ENCODE data around the gene TMEM37.
"Not testable (repeated sequence)": the region's sequence is repeated elsewhere in the genome, so short reads cannot be mapped to it uniquely, and the experiment has no call there.

The TMEM37 gene

GRCh38 chr2:119431155-119431975 lies at the start of gene TMEM37:
Gene TMEM37 (plus strand): TSS chr2:119431854. CDS start chr2:119431904, 50 bp downstream.
- peak in 1 of 2 donors; percentile 4 for DNase-seq (ENCODE audit: low read depth in 2 of 2)

DNA sequence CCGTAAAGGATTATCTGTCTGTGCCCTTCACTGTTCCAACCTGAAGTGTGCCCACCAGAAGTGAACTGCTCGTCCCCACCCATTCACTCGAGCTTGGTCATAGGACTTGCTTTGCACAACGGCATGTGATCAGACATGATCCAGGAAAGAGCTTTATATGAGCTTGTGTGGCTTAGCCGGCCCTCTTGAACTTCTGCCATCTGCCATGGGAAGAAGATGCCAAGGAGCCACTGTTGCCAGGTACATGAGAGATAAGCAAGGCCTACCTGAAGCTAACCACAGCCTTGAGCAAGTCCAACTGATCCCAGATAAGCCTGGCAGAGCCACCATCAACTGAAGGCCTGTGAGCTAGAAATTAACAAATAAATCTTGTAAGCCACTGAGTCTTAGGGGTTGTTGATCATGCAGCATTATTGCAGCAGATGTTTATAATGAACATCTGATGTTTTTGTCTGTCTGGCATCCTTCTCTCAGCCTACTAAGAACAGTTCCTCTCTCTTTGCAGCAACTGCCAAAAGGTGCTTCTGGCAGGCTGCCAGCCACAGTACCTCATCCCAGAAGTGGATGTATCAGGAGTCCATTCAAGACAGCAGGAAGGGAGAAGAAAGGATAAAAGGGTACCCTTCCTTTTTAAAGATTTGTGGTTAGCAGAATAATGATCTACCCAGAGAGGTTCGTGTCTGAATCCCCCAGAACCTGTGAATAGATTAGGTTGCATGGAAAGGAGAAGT lies 48.1 kb upstream of the TMEM37 start:
- DNase-seq (ENCODE audit: low read depth in 2 of 2), result no peak

- no peak for DNase-seq (ENCODE audit: low read depth in 2 of 2)
Measured at GRCh38 chr2:119384971-119385370, 46.7 kb upstream of the TMEM37 start.

DNA sequence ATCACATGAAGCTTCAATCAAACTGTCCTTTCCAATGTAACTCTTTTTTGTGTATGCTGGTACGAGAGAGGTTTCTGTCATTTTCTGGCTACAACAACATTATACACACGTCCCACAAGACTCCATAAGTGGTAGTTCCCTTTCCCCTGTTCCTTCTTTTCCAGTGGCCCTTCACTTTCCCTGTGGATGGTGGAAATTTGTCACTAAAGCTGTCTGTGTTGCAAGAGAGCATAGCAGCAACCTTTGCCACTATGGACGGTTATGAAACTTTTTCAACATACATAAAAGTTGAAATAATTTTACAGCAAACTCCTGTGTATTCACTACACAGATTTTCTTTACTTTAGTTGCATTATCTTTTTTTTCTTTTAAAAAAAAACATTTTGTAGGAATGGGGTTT lies 46.2 kb upstream of the TMEM37 start:
- DNase-seq (ENCODE audit: low read depth in 2 of 2), result no peak

GRCh38 chr2:119387381-119388129 lies 44.1 kb upstream of the TMEM37 start:
- peak in 1 of 2 donors; percentile 10 for DNase-seq (ENCODE audit: low read depth in 2 of 2)

GRCh38 chr2:119389615-119390306 lies 41.9 kb upstream of the TMEM37 start:
- DNase-seq (ENCODE audit: low read depth in 2 of 2), result no peak

DNA sequence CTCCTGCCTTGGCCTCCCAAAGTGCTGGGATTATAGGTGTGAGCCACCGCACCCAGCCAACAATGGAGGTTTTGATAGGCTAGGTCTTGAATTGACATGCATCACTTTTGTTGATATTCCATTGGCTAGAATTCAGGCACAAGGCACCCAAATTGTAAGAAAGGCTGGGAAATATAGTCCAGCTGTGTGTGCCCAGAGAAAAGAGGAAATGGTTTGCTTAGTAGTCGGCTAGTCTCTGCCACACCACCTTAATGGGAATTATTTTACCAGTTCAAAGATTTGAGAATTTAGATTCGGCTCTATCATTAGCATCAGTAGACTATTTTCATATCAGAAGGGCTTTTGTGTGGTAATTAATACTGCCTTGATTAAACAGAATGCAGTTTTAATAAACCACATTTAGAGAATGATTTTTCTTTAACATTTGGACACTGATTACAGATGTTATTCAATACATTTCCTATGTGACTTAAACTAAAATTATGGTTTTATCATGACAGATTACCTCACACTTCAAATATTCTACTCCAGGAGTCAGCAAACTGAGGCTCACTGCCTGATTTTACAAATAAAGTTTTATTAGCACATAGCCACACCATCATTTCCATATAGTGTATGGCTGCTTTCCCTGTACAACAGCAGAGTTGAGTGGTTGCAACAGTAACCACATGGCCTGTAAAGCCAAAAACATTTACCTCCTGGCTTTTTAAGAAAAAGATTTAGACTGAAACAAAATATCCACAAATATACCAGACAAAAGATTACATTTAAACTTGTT lies 37.5 kb upstream of the TMEM37 start:
- DNase-seq (ENCODE audit: low read depth in 2 of 2), result no peak

GRCh38 chr2:119397196-119397595 lies 34.5 kb upstream of the TMEM37 start:
- DNase-seq (ENCODE audit: low read depth in 2 of 2), result no peak

- no peak for DNase-seq (ENCODE audit: low read depth in 2 of 2)
Measured at GRCh38 chr2:119402106-119402505, 29.5 kb upstream of the TMEM37 start.

DNA sequence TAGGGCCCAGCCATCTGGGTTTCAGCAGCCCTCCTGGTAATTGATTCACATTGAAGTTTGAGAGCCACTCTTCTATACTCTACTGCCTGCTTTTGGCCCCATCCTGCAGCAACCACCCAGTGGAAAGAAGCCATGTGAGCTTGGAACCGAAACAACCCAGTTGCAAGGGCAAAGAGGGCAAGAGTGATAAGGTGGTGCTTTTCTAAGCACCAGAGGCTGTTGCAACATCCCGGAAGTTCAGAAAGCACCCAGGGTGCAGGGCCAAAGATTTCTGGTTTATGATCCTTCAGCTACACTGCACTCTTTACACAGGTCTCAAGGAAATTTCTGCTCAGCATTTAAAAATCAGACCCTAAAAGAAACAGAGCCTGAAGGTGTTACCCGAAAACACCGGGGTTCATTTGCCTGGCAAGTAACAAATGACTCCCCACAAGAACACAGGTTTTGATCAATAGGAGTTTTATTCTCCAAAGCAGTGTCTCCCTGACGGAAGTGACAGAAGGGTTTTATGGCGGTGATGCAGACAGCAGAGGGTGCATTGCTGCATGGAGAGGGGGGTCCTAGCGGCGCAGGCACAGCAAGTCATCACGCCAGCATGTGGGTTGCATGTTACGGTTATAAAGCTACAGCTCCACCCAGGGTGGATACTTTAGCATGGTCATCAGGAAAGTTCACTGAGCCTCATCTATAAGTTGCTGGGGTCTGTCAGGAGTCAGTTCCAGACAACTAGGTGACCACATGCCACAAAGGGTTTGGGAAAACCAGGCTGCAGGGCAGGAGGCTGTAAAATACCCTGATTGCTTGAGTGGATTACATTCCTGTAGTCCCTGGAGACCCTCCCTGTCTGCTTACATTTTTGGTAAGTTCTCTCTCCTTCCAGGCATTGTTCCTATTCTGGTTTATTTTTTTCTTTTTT lies 28.8 kb upstream of the TMEM37 start:
- DNase-seq (ENCODE audit: low read depth in 2 of 2), result no peak

GRCh38 chr2:119403618-119404017 lies 28.0 kb upstream of the TMEM37 start:
- DNase-seq (ENCODE audit: low read depth in 2 of 2), result not testable (repeated sequence)

GRCh38 chr2:119405151-119405550 lies 26.5 kb upstream of the TMEM37 start:
- DNase-seq (ENCODE audit: low read depth in 2 of 2), result no peak

DNA sequence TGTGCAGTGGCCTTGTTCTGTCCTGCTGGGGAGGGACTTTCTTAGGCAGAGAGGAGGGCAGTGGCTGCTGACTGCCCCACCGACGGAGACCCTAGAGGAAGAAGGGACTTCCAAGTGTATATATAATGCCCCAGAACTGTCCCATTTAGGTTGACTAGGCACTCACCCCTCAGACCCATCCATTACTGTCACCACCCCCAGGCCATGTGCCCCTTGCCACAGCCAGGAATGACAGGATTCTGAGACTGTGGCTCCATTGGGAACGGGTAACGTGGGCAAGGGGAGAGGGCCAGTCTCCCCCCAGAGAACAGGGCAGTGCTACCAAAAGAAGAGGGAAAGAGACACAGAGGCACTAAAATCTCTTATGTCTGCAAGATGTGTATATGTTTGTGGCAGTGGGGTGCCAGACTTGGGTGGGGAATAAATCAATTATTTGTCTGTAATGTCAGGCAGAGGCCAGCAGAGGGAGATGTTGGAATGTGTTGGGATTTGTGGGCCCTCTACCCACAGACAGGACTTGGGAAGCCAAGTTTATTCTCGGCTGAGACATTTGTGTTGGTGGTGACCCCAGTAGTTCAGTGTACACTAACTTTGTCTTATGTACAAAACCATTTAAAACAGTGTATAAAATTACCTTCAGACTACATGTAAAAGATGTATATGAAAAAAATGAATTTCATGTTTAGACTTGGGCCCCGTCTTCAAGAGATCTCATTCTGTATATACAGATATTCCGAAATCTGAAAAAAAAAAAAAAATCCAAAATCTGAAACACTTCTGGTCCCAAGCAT lies 24.0 kb upstream of the TMEM37 start:
- no peak for DNase-seq (ENCODE audit: low read depth in 2 of 2)

DNA sequence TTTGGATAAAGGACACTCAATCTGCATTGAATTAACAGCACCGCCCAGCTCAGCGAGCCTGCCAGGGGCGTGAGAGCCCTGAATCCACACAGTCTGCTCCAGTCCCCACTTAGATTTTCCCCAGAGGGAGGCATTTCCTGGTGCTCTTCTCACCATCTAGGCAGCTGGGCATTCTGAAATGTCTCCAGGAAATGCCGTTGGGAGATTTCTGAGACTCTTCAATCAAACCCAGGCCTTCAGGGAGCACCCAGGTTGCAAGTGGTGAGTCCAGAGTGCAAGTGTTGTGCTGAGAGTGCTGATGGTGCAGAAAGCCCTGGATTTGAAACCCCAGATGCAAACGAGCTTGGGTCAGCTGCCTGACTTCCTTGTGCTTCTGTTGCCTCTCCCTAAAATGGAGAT lies 23.4 kb upstream of the TMEM37 start:
- no peak for DNase-seq (ENCODE audit: low read depth in 2 of 2)

DNA sequence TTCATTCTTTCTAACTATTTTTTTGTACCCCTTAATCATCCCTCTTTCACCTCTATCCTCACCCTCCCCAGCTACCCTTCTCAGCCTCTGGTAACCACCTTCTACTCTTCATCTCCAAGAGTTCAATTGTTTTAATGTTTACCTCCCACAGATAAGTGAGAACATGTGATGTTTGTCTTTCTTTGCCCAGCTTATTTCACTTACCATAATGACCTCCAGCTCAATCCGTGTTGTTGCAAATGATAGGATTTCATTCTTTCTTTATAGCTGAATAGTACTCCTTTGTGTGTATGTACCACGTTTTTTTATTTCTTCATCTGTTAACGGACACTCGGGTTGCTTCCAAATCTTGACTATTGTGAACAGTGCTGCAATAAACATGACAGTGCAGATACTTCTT lies 22.1 kb upstream of the TMEM37 start:
- DNase-seq (ENCODE audit: low read depth in 2 of 2), result no peak

GRCh38 chr2:119414894-119415293 lies 16.8 kb upstream of the TMEM37 start:
- DNase-seq (ENCODE audit: low read depth in 2 of 2), result no peak

- no peak for DNase-seq (ENCODE audit: low read depth in 2 of 2)
Measured at GRCh38 chr2:119415630-119416029, 16.0 kb upstream of the TMEM37 start.

- DNase-seq (ENCODE audit: low read depth in 2 of 2), result no peak
Measured at GRCh38 chr2:119416299-119416923, 15.2 kb upstream of the TMEM37 start.

DNA sequence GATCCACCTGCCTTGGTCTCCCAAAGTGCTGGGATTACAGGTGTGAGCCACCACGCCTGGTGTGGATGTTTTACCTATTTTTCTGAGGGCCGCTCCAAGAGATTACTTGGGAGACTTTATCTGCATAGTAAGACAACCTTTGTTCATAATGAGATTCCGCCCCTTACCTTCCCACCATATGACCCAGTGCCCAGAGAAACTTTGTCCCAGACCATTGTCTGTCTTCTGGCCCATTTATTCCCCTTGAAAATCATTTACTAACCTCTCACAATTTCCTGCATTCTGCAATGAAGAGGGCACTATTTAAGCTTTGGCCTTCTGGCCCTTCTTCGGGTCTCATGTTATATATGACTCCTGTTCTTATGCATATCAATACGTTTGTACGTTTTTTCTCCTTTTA lies 13.7 kb upstream of the TMEM37 start:
- DNase-seq (ENCODE audit: low read depth in 2 of 2), result no peak

Measured in activated CD4-positive, alpha-beta T cell treated with anti-CD3 and anti-CD28 coated beads for 24 hours (primary cell).